ENCODE measurements around the gene OTOG. TPM values are rescaled to one million over a fixed set of nuclear protein-coding genes. Genes with fewer than 3 reads are reported as not detected.

OTOG gene
- total and polyA plus RNA-seq, 2 of the 8 experiments (the other 6 are each of a cell fraction or from before 2014, with no cell fraction given): 0.41 to 1.5 TPM

GRCh38 chr11:17611503-17612220, 64.6 kb downstream of the OTOG start:
- H2AFZ ChIP-seq (ENCODE audit: low read length): no peak overlapping the region
- H3K4ac ChIP-seq (replicated peaks; ENCODE audit: insufficient read length, low read depth, low read length): no peak overlapping the region
- TF ChIP-seq NRF1 (IDR thresholded peaks at IDR 0.05; ENCODE audit: low read depth, low read length): no peak
- TF ChIP-seq EZH2 (IDR thresholded peaks at IDR 0.05; ENCODE audit: low read depth, low read length, severe bottlenecking): no peak
- no peak for TF ChIP-seq SIRT6 (IDR thresholded peaks at IDR 0.05; ENCODE audit: low read length)
- no peak for TF ChIP-seq GABPA (IDR thresholded peaks at IDR 0.05; ENCODE audit: borderline replicate concordance, insufficient read depth, low read length)
- TF ChIP-seq USF2 (IDR thresholded peaks at IDR 0.05; ENCODE audit: low read length): no peak
- TF ChIP-seq SAP30 (IDR thresholded peaks at IDR 0.05; ENCODE audit: insufficient read depth, insufficient replicate concordance, low read length): no peak
- TF ChIP-seq CTCF (IDR thresholded peaks at IDR 0.05; ENCODE audit: control extremely low read depth in 1 of 3, insufficient read depth in 1 of 3, low read depth in 1 of 3, low read length in 3 of 3): no peak

More at GRCh38 chr11:17611503-17612220, 64.6 kb downstream of the OTOG start:
- Histone ChIP-seq H3K27ac (ENCODE audit: low read depth, low read length) (no peak overlapping the region), H2BK20ac (ENCODE audit: low read length) (no peak overlapping the region), H3K27me3 (replicated peaks in 1 of 4; ENCODE audit: control insufficient read depth in 3 of 4, extremely low read depth in 1 of 4, insufficient read depth in 3 of 4, low read length in 3 of 4) (peaks cover 0 to 2% (median 0%) of the 10 kb centered on the region in 4 experiments; a peak in 2 of 7 replicates), H4K20me1 (replicated peaks in 1 of 2; ENCODE audit: control insufficient read depth in 1 of 2, insufficient read depth in 2 of 2, low read length in 2 of 2) (peaks cover 0 to 2% of the 10 kb centered on the region in 2 experiments), H2BK120ac (replicated peaks; ENCODE audit: low read depth, low read length) (no peak overlapping the region), H3K36me3 (ENCODE audit: control insufficient read depth in 2 of 4, insufficient read depth in 4 of 4, low read length in 3 of 4) (no peaks in the 10 kb centered on the region), H2BK15ac (ENCODE audit: low read length) (no peak overlapping the region), H3K4me3 (ENCODE audit: extremely low read depth in 1 of 4, insufficient read depth in 2 of 4, low read depth in 3 of 4, low read length in 4 of 4) (no peak overlapping the region), H3K79me1 (ENCODE audit: low read depth, low read length) (no peaks in the 10 kb centered on the region), H3K14ac (ENCODE audit: insufficient read length) (no peak overlapping the region), H3K18ac (ENCODE audit: extremely low read depth, low read length) (no peak overlapping the region), H3K4me1 (replicated peaks in 1 of 4; ENCODE audit: control insufficient read depth in 3 of 4, insufficient read depth in 4 of 4, low read length in 3 of 4) (no peaks in the 10 kb centered on the region), H2AK5ac (ENCODE audit: low read depth, low read length) (peak overlapping the region; percentile 39; the same call in 1 of the 2 replicates), H4K8ac (ENCODE audit: extremely low read depth, insufficient read depth, low read length) (no peak overlapping the region), H3K23ac (ENCODE audit: insufficient read length) (no peak overlapping the region), H2BK12ac (ENCODE audit: low read depth, low read length) (no peak overlapping the region), H4K5ac (ENCODE audit: insufficient read length, low read depth, low read length) (no peak overlapping the region), H3K9me3 (ENCODE audit: insufficient read depth in 2 of 2, low read depth in 1 of 2, low read length in 1 of 2) (no peaks in the 10 kb centered on the region), H3K9ac (replicated peaks in 1 of 4; ENCODE audit: extremely low read depth in 1 of 4, low read depth in 3 of 4, low read length in 3 of 4) (no peak overlapping the region), H3K4me2 (ENCODE audit: insufficient read depth in 1 of 2, low read depth in 2 of 2, low read length in 2 of 2) (no peak overlapping the region), H2BK5ac (ENCODE audit: low read depth, low read length) (no peak overlapping the region; the same call in 1 of the 2 replicates), H3K56ac (replicated peaks; ENCODE audit: insufficient read length, low read depth, low read length) (no peak overlapping the region), H3K79me2 (ENCODE audit: control insufficient read depth in 1 of 2, insufficient read depth in 2 of 2, low read length in 2 of 2) (no peaks in the 10 kb centered on the region), H3K23me2 (ENCODE audit: low read depth, low read length) (no peaks in the 10 kb centered on the region), H4K91ac (replicated peaks; ENCODE audit: insufficient read length, low read length) (no peak overlapping the region)
- 81% methylated on average over 13 of the region's 13 CpGs; no CpG with 5 or more reads in 1 of the 2 experiments for WGBS, 2 experiments (ENCODE audit: extremely low coverage in 1 of 2, insufficient coverage in 1 of 2, insufficient read length in 1 of 2, insufficient replicate concordance in 2 of 2, low coverage in 1 of 2, low lambda C conversion rate in 2 of 2, missing lambda C conversion rate in 1 of 2)
- ChIA-PET CTCF (ENCODE audit: partially characterized antibody) (interaction anchor here (0.7 to 1.6 kb wide), 9 partner anchors 8 to 122 kb away, joined by 3 to 8 read pairs (median 4); partner anchors contain the start of gene KCNC1), POLR2A (ENCODE audit: partially characterized antibody) (interaction anchor here (0.8 kb wide), 1 partner anchor 9 kb away, joined by 3 read pairs; no protein-coding TSS in a partner anchor)
- FAIRE-seq (no peak), DNase-seq (ENCODE audit: low read depth in 1 of 2, low spot score in 2 of 2) (no peak)
